T-helper 22 cell (primary cell): ENCODE data around the gene FANK1.
"Not testable (repeated sequence)": the region's sequence is repeated elsewhere in the genome, so short reads cannot be mapped to it uniquely, and the experiment has no call there.

Experiments used
- DNase-seq: peaks from one replicate; pipeline ENCODE4 v3.0.0-alpha.2; 2020; ENCODE audit warnings: low read depth

Gene FANK1

GRCh38 chr10:125889441-125889840 is 6.9 kb upstream of the FANK1 start:
- DNase-seq: not testable (repeated sequence)

DNA sequence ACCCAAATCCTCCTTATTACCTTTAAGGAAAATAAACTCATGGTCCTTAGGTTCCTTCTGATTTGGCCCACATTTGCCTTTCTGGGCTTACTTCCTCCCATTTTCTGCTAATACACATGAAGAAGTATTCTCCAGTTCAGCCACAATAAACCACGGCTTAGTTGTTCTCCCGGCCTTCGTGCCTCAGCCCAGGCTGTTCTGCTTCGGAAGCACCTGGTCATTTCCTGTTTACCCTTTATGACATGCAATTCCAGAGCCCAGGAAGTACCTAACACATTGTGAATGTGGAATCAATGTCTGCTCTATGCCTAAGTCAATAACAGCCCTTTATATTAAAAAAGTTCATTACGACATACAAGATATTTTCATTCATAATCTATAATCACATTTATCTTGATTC is 4.0 kb upstream of the FANK1 start:
- not testable (repeated sequence) for DNase-seq

- not testable (repeated sequence) for DNase-seq
Measured at GRCh38 chr10:125894176-125894575, 2.2 kb upstream of the FANK1 start.

GRCh38 chr10:125895130-125896087 is 955 bp upstream of the FANK1 start:
- DNase-seq: not testable (repeated sequence)

- not testable (repeated sequence) for DNase-seq
Measured at GRCh38 chr10:125897317-125897716, 953 bp downstream of the FANK1 start.

GRCh38 chr10:125900963-125901362 is 4.6 kb downstream of the FANK1 start:
- DNase-seq: not testable (repeated sequence)

- DNase-seq: not testable (repeated sequence)
Measured at GRCh38 chr10:125903135-125903640, 6.8 kb downstream of the FANK1 start.

GRCh38 chr10:125905069-125905994 is 9.0 kb downstream of the FANK1 start:
- not testable (repeated sequence) for DNase-seq

- DNase-seq: not testable (repeated sequence)
Measured at GRCh38 chr10:125907598-125907997, 11.2 kb downstream of the FANK1 start.

GRCh38 chr10:125908813-125909212 is 12.4 kb downstream of the FANK1 start:
- DNase-seq: not testable (repeated sequence)

- DNase-seq: not testable (repeated sequence)
Measured at GRCh38 chr10:125909491-125909890, 13.1 kb downstream of the FANK1 start.

- DNase-seq: no peak
Measured at GRCh38 chr10:125911145-125911544, 14.8 kb downstream of the FANK1 start.

GRCh38 chr10:125911990-125912389 is 15.6 kb downstream of the FANK1 start:
- DNase-seq: no peak

- not testable (repeated sequence) for DNase-seq
Measured at GRCh38 chr10:125913277-125913676, 16.9 kb downstream of the FANK1 start.

DNA sequence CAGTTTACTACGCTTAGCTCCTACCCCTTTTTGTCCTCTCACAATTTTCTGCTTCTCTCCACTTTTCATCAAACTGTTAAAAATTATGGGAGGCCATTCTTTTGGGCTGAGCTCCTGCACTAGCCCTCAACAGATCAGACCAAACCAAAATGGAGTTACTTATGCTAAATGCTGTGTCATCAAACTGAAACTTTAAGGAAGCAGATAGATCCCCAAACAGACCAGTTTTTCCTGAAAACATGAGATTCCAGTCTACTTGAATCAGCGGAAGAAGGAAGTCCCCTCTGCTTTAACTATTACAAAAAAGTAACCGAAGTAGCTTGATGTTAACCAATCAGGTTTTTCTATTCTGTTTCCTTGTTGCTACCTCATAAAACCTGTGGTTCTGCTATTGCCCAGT is 20.6 kb downstream of the FANK1 start:
- no peak for DNase-seq

DNA sequence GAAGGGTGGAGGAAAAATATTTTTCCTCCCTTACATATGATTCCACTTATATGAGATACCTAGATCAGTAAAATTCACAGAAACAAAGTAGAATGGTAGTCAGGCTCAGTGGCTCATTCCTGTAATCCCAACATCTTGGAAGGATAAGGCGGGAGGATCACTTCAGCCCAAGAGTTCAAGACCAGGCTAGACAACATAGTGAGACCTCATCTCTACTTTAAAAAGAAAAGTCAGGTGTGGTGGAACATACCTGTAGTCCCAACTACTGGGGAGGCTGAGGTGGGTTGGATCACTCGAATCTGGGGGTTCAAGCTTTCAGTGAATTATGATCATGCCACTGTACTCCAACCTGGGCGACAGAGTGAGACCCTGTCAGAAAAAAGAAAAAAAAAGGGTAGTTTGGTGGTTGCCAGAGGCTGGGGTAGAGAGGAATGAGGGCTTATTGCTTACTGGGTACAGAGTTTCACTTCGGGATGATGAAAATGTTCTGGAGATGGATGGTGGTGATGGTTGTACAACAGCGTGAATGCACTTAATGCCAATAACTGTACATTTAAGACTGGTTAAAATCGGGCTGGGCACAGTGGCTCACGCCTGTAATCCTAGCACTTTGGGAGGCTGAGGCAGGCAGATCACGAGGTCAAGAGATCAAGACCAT is 21.5 kb downstream of the FANK1 start:
- not testable (repeated sequence) for DNase-seq

DNA sequence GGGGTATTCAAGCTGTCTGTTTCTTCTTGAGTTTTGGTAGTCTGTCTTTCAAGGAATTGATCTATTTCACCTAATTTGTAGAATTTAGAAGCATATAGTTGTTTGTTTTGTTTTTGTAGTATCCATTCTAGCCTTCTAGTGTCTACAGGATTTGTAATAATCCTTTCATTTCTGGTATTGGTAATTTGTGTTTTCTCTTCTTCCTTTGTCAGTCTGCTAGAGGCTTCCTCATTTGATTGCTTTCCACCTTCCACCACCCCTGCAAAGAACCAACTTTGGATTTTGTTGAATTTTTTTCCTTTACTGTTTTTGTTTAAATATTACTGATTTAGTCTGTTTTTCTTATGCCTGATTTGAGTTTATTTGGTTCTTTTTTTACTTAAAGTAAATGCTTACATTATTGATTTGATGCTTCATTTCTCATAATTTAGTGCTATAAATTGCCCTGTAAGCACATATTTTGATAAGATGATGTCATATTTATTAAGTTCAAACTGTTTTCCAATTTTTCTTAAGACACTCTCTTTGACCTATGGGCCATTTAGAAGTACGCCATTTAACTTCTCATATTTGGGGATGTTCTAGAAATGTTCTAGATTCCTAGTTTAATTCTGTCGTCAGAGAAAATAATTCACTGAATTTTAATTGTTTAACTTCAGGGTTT is 25.4 kb downstream of the FANK1 start:
- DNase-seq: not testable (repeated sequence)

DNA sequence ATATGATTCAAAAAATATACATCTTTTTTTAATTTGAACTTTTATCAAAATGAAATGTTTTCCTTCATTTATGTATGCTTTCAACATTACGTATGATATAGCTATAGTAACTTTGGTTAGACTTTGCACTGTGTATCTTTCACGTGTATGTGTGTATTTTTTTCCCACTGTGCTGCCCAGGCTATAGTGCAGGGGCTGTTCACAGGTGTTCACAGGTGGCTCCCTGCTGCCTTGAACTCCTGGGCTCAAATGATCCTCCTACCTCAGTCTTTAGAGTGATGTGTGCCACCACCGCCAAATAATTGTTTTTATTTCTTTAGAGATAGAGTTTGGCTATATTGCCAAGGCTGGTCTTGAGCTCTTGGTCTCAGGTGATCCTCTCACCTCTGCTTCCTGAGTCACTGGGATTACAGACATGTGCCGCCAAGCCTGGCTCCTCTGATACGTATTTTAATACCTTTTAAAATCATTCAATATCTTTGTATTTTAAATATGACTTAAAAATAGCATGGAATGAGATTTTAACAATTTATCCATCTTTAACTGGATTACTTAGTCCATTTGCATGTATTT is 29.0 kb downstream of the FANK1 start:
- no peak for DNase-seq

GRCh38 chr10:125926247-125926646 is 29.9 kb downstream of the FANK1 start:
- DNase-seq: no peak

- not testable (repeated sequence) for DNase-seq
Measured at GRCh38 chr10:125927265-125927664, 30.9 kb downstream of the FANK1 start.
